Trophoblast cell (in vitro differentiated cells and primary cell): ENCODE data around the gene CRIM1.
A peak's percentile ranks its signal among the peaks of the same experiment; 100 is the strongest.

Experiments used
- DNase-seq, 2 donors: peaks; one replicate each; pipeline ENCODE4 v3.0.0-alpha.2; 2016
- H2AFZ ChIP-seq: 2 replicates; pipeline ENCODE4 v1.6.1; 2013; ENCODE audit warnings: low read length, moderate library complexity, mild to moderate bottlenecking; ENCODE audit not compliant: insufficient read depth, poor library complexity
- H2AK5ac ChIP-seq: 2 replicates; pipeline ENCODE4 v1.6.1; 2013; ENCODE audit warnings: mild to moderate bottlenecking, low read length
- H2BK120ac ChIP-seq: 2 replicates; pipeline ENCODE4 v1.6.1; 2013; ENCODE audit warnings: low read length, mild to moderate bottlenecking, moderate library complexity; ENCODE audit not compliant: insufficient read depth, poor library complexity
- H2BK12ac ChIP-seq: 2 replicates; pipeline ENCODE4 v1.6.1; 2013; ENCODE audit warnings: mild to moderate bottlenecking, low read length, moderate library complexity
- H2BK5ac ChIP-seq: 2 replicates; pipeline ENCODE4 v1.6.1; 2013; ENCODE audit warnings: low read length, low read depth, moderate library complexity, mild to moderate bottlenecking; ENCODE audit not compliant: poor library complexity
- H3K14ac ChIP-seq: 2 replicates; pipeline ENCODE4 v1.6.1; 2013; ENCODE audit warnings: mild to moderate bottlenecking, low read length
- H3K18ac ChIP-seq: 2 replicates; pipeline ENCODE4 v1.6.1; 2013; ENCODE audit warnings: mild to moderate bottlenecking, low read length
- H3K23ac ChIP-seq: 2 replicates; pipeline ENCODE4 v1.6.1; 2013; ENCODE audit warnings: low read length
- H3K27ac ChIP-seq: 2 replicates; pipeline ENCODE4 v1.5.1; 2013; ENCODE audit warnings: low read depth, mild to moderate bottlenecking, inconsistent platforms, low read length, moderate library complexity
- H3K27me3 ChIP-seq: 2 replicates; pipeline ENCODE4 v1.6.1; 2013; ENCODE audit warnings: inconsistent platforms, mild to moderate bottlenecking, low read length, moderate library complexity; ENCODE audit not compliant: insufficient read depth
- H3K36me3 ChIP-seq, 2 experiments: 1 replicate in 1 of 2; 2 replicates in 1 of 2; pipeline ENCODE4 v1.6.1; 2013; ENCODE audit warnings: low read length in 2 of 2, mild to moderate bottlenecking in 2 of 2, moderate library complexity in 1 of 2; ENCODE audit not compliant: insufficient read depth in 2 of 2, control insufficient read depth in 1 of 2
- H3K4ac ChIP-seq: 2 replicates; pipeline ENCODE4 v1.6.1; 2013; ENCODE audit warnings: low read depth, mild to moderate bottlenecking, low read length, moderate library complexity
- H3K4me1 ChIP-seq, 2 experiments: 1 replicate in 1 of 2; 2 replicates in 1 of 2; pipeline ENCODE4 v1.6.1; 2013; ENCODE audit warnings: low read length in 2 of 2, mild to moderate bottlenecking in 2 of 2, moderate library complexity in 1 of 2; ENCODE audit not compliant: insufficient read depth in 2 of 2, control insufficient read depth in 1 of 2
- H3K4me2 ChIP-seq: 2 replicates; pipeline ENCODE4 v1.6.1; 2013; ENCODE audit warnings: inconsistent platforms, mild to moderate bottlenecking, low read length, moderate library complexity
- H3K4me3 ChIP-seq: 2 replicates; pipeline ENCODE4 v1.5.1; 2013; ENCODE audit warnings: mild to moderate bottlenecking, low read depth, low read length, inconsistent platforms
- H3K79me1 ChIP-seq: one replicate; pipeline ENCODE4 v1.6.1; 2013; ENCODE audit warnings: low read length
- H3K79me2 ChIP-seq: 2 replicates; pipeline ENCODE4 v1.6.1; 2013; ENCODE audit warnings: low read length, mild to moderate bottlenecking; ENCODE audit not compliant: control insufficient read depth, insufficient read depth, poor library complexity
- H3K9ac ChIP-seq: 2 replicates; pipeline ENCODE4 v1.6.1; 2013; ENCODE audit warnings: mild to moderate bottlenecking, low read length
- H3K9me3 ChIP-seq: 2 replicates; pipeline ENCODE4 v1.6.1; 2013; ENCODE audit warnings: low read depth, mild to moderate bottlenecking, control low read depth, inconsistent platforms, low read length; ENCODE audit not compliant: insufficient read depth
- H4K12ac ChIP-seq: 2 replicates; pipeline ENCODE4 v1.6.1; 2013; ENCODE audit warnings: low read depth, mild to moderate bottlenecking, low read length, moderate library complexity
- H4K8ac ChIP-seq: 2 replicates; pipeline ENCODE4 v1.6.1; 2013; ENCODE audit warnings: low read depth, mild to moderate bottlenecking, low read length, moderate library complexity
- H4K91ac ChIP-seq: one replicate; pipeline ENCODE4 v1.6.1; 2013; ENCODE audit warnings: low read depth, mild to moderate bottlenecking, low read length, moderate library complexity
- WGBS: extraction: QIAGEN DNeasy Blood & Tissue Kit; methylation state at CpG from one replicate; pipeline ENCODE4 v1.1.7; 2013; ENCODE audit warnings: missing lambda C conversion rate; ENCODE audit not compliant: insufficient read length, insufficient coverage; ENCODE audit errors: extremely low coverage; 5-methylcytosine and 5-hydroxymethylcytosine counted together

Gene CRIM1

GRCh38 chr2:36469710-36470109 lies 114.1 kb downstream of the CRIM1 start:
- H3K9me3 ChIP-seq = no peaks in the 10 kb centered on the region
- no peak overlapping the region for H4K8ac ChIP-seq
- no peak for DNase-seq
- H3K27ac ChIP-seq = peak overlapping the region; percentile 6
- no peak overlapping the region for H3K18ac ChIP-seq
- H3K36me3 ChIP-seq = peaks cover 8 to 27% of the 10 kb centered on the region in 2 experiments
- H2BK5ac ChIP-seq = no peak overlapping the region
- H3K27me3 ChIP-seq = no peaks in the 10 kb centered on the region
- no peak overlapping the region for H4K12ac ChIP-seq
- no peak overlapping the region for H2AK5ac ChIP-seq
- no peak overlapping the region for H2AFZ ChIP-seq
- H3K4ac ChIP-seq = no peak overlapping the region
- no peaks in the 10 kb centered on the region for H3K79me2 ChIP-seq
- H3K4me1 ChIP-seq = no peaks in the 10 kb centered on the region
- H2BK12ac ChIP-seq = no peak overlapping the region
- H4K91ac ChIP-seq = no peak overlapping the region
- H3K23ac ChIP-seq = no peak overlapping the region
- H3K9ac ChIP-seq = no peak overlapping the region
- no peak overlapping the region for H3K4me2 ChIP-seq
- no CpG with 5 or more reads among the region's 3 CpGs for WGBS
- no peak overlapping the region for H2BK120ac ChIP-seq
- H3K79me1 ChIP-seq = no peaks in the 10 kb centered on the region
- no peak overlapping the region for H3K4me3 ChIP-seq
- H3K14ac ChIP-seq = no peak overlapping the region

GRCh38 chr2:36473230-36473629 lies 117.7 kb downstream of the CRIM1 start:
- no peak overlapping the region for H2AK5ac ChIP-seq
- WGBS = no CpG with 5 or more reads among the region's 2 CpGs
- H3K9ac ChIP-seq = no peak overlapping the region

GRCh38 chr2:36476411-36476810 lies 120.8 kb downstream of the CRIM1 start:
- H3K4me2 ChIP-seq = no peak overlapping the region
- H4K8ac ChIP-seq = no peak overlapping the region
- H3K4me3 ChIP-seq = no peak overlapping the region
- H3K9me3 ChIP-seq = peaks cover 4% of the 10 kb centered on the region
- no peak for DNase-seq
- no peak overlapping the region for H2AFZ ChIP-seq
- H3K4ac ChIP-seq = no peak overlapping the region
- H2BK12ac ChIP-seq = no peak overlapping the region
- no peak overlapping the region for H3K14ac ChIP-seq
- H3K79me1 ChIP-seq = peaks cover 4% of the 10 kb centered on the region
- no peak overlapping the region for H3K18ac ChIP-seq
- no peak overlapping the region for H3K27ac ChIP-seq
- no peak overlapping the region for H2AK5ac ChIP-seq
- H2BK120ac ChIP-seq = no peak overlapping the region
- H3K27me3 ChIP-seq = no peaks in the 10 kb centered on the region
- no peak overlapping the region for H3K23ac ChIP-seq
- peaks cover 11 to 18% of the 10 kb centered on the region in 2 experiments for H3K4me1 ChIP-seq
- H3K9ac ChIP-seq = no peak overlapping the region
- H4K91ac ChIP-seq = no peak overlapping the region
- peaks cover 11 to 26% of the 10 kb centered on the region in 2 experiments for H3K36me3 ChIP-seq
- no peak overlapping the region for H4K12ac ChIP-seq
- H2BK5ac ChIP-seq = no peak overlapping the region
- H3K79me2 ChIP-seq = peaks cover 1% of the 10 kb centered on the region

More at GRCh38 chr2:36473230-36473629, 117.7 kb downstream of the CRIM1 start:
- Histone ChIP-seq H3K18ac (no peak overlapping the region), H3K23ac (no peak overlapping the region), H4K12ac (no peak overlapping the region), H3K4me1 (peaks cover 5 to 8% of the 10 kb centered on the region in 2 experiments), H4K8ac (no peak overlapping the region), H4K91ac (no peak overlapping the region), H3K4me2 (no peak overlapping the region), H3K14ac (no peak overlapping the region), H3K27ac (no peak overlapping the region), H3K4me3 (no peak overlapping the region), H3K79me2 (no peaks in the 10 kb centered on the region), H3K27me3 (no peaks in the 10 kb centered on the region), H2BK12ac (no peak overlapping the region), H2BK5ac (no peak overlapping the region), H3K36me3 (peaks cover 11 to 24% of the 10 kb centered on the region in 2 experiments), H2AFZ (no peak overlapping the region), H2BK120ac (no peak overlapping the region), H3K9me3 (peaks cover 4% of the 10 kb centered on the region), H3K4ac (no peak overlapping the region), H3K79me1 (peaks cover 2% of the 10 kb centered on the region)
- peak in 1 of 2 donors; percentile 50 for DNase-seq

- Histone ChIP-seq H2BK120ac (peak overlapping the region; percentile 48), H4K12ac (no peak overlapping the region), H3K23ac (no peak overlapping the region), H3K4me1 (peaks cover 15 to 23% of the 10 kb centered on the region in 2 experiments), H4K8ac (peak overlapping the region; percentile 20), H2BK12ac (peak overlapping the region; percentile 33), H3K4ac (peak overlapping the region; percentile 12), H3K18ac (peak overlapping the region; percentile 26), H4K91ac (peak overlapping the region; percentile 19), H2BK5ac (no peak overlapping the region), H3K14ac (no peak overlapping the region), H3K4me3 (no peak overlapping the region), H3K9me3 (peaks cover 4% of the 10 kb centered on the region), H2AFZ (peak overlapping the region; percentile 13), H3K27me3 (no peaks in the 10 kb centered on the region), H3K79me1 (peaks cover 4% of the 10 kb centered on the region), H3K27ac (peak overlapping the region; percentile 2), H3K9ac (no peak overlapping the region), H3K79me2 (peaks cover 1% of the 10 kb centered on the region), H2AK5ac (peak overlapping the region; percentile 28), H3K4me2 (no peak overlapping the region), H3K36me3 (peaks cover 15 to 25% of the 10 kb centered on the region in 2 experiments)
- no peak for DNase-seq
- no CpG with 5 or more reads among the region's 4 CpGs for WGBS
Measured at GRCh38 chr2:36477315-36477714, 121.7 kb downstream of the CRIM1 start.
